Measurements from ENCODE around the gene ZSWIM8.

DNA sequence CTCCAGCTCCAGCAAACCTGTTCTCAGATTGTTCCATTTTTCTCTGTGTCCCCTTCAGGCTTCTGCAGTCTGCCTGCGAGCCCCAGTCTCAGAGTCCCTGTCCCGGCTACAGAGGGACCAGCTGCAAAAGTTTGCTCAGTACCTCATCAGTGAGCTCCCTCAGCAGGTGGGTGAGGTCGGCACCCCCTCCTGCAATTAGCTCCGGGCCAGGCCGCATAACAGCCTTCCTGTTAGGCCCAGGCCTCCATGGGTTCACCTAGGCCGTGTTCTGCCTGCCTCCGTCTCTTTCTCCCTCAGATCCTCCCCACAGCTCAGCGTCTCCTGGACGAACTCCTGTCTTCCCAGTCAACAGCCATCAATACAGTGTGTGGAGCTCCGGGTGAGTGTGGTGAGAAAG, 4.3 kb downstream of the ZSWIM8 start:
- TF ChIP-seq EP300 (IDR thresholded peaks at IDR 0.05; ENCODE audit: borderline replicate concordance in 1 of 2, low read depth in 2 of 2, low read length in 2 of 2) = no peak
- TF ChIP-seq, protein P1, sequence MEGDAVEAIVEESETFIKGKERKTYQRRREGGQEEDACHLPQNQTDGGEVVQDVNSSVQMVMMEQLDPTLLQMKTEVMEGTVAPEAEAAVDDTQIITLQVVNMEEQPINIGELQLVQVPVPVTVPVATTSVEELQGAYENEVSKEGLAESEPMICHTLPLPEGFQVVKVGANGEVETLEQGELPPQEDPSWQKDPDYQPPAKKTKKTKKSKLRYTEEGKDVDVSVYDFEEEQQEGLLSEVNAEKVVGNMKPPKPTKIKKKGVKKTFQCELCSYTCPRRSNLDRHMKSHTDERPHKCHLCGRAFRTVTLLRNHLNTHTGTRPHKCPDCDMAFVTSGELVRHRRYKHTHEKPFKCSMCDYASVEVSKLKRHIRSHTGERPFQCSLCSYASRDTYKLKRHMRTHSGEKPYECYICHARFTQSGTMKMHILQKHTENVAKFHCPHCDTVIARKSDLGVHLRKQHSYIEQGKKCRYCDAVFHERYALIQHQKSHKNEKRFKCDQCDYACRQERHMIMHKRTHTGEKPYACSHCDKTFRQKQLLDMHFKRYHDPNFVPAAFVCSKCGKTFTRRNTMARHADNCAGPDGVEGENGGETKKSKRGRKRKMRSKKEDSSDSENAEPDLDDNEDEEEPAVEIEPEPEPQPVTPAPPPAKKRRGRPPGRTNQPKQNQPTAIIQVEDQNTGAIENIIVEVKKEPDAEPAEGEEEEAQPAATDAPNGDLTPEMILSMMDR (IDR thresholded peaks at IDR 0.05; ENCODE audit: control extremely low read depth in 1 of 3, insufficient read depth in 1 of 3, low read depth in 1 of 3, low read length in 3 of 3) = no peak
- TF ChIP-seq NRF1 (IDR thresholded peaks at IDR 0.05; ENCODE audit: low read depth, low read length) = no peak
- TF ChIP-seq POLR2AphosphoS5 (IDR thresholded peaks at IDR 0.05; ENCODE audit: low read depth, low read length) = no peak
- no peak for TF ChIP-seq SUZ12 (IDR thresholded peaks at IDR 0.05; ENCODE audit: low read length)
- no peak for TF ChIP-seq YY1 (IDR thresholded peaks at IDR 0.05; ENCODE audit: low read depth, low read length)
- TF ChIP-seq KDM5A (IDR thresholded peaks at IDR 0.05; ENCODE audit: low read length) = no peak
- TF ChIP-seq HDAC6 (IDR thresholded peaks at IDR 0.05; ENCODE audit: low read depth, low read length) = no peak
